Measurements from ENCODE around the gene MED27.
A peak's percentile ranks its signal among the peaks of the same experiment; 100 is the strongest.

The MED27 gene

GRCh38 chr9:131888923-131889322 is 190.7 kb downstream of the MED27 start (continued):
- TF ChIP-seq ZBTB11 (tag by site-specific recombination; conservative IDR thresholded peaks at IDR 0.05; ENCODE audit: low read depth) = no peak
- TF ChIP-seq KLF7 (tag by site-specific recombination; IDR thresholded peaks at IDR 0.05; ENCODE audit: borderline replicate concordance) = no peak

GRCh38 chr9:131887680-131888079 is 192.0 kb downstream of the MED27 start:
- POLR2A ChIA-PET = no interaction called here
- H3K27ac ChIP-seq (ENCODE audit: extremely low read depth, low read depth, low read length) = no peak overlapping the region
- CTCF ChIA-PET = no interaction called here

GRCh38 chr9:131886826-131887225 is 192.8 kb downstream of the MED27 start:
- Histone ChIP-seq H3K9me3 (ENCODE audit: control insufficient read depth, insufficient read depth, low read depth, low read length) (no peaks in the 10 kb centered on the region), H3K4me3 (ENCODE audit: low read depth, low read length) (no peak overlapping the region), H3K36me3 (ENCODE audit: control insufficient read depth in 2 of 2, insufficient read depth in 1 of 2, low read length in 2 of 2) (peaks cover 0 to 3% of the 10 kb centered on the region in 2 experiments; a peak in 1 of 3 replicates), H3K4me1 (ENCODE audit: control insufficient read depth, insufficient read depth, low read length) (no peaks in the 10 kb centered on the region), H3K27ac (ENCODE audit: extremely low read depth, low read depth, low read length) (no peak overlapping the region)
- no peak for TF ChIP-seq ZNF624 (tag by site-specific recombination; IDR thresholded peaks at IDR 0.05)
- peak; percentile 36; the same call in 1 of the 2 replicates for TF ChIP-seq ZNF629 (tag by site-specific recombination; IDR thresholded peaks at IDR 0.05)
- no peak for TF ChIP-seq ZSCAN18 (tag by site-specific recombination; IDR thresholded peaks at IDR 0.05)
- ChIA-PET POLR2A (no interaction called here), CTCF (interaction anchor here (0.5 to 0.7 kb wide), 2 partner anchors 251 to 334 kb away, joined by 3 to 4 read pairs; no protein-coding TSS in a partner anchor)

More at GRCh38 chr9:131887680-131888079, 192.0 kb downstream of the MED27 start:
- H3K4me3 ChIP-seq (ENCODE audit: low read depth, low read length) = no peak overlapping the region
- no peaks in the 10 kb centered on the region for H3K9me3 ChIP-seq (ENCODE audit: control insufficient read depth, insufficient read depth, low read depth, low read length)
- no peak for TF ChIP-seq TCF7L2 (IDR thresholded peaks at IDR 0.05; ENCODE audit: borderline replicate concordance, low read depth, low read length)
- 0 out of 2 replicates have a peak, but pooled peaks have one; percentile 15 for TF ChIP-seq KLF1 (tag by site-specific recombination; IDR thresholded peaks at IDR 0.05)
- peaks cover 2% of the 10 kb centered on the region; the same call in 1 of the 2 replicates for H3K4me1 ChIP-seq (ENCODE audit: control insufficient read depth, insufficient read depth, low read length)
- peaks cover 0 to 3% of the 10 kb centered on the region in 2 experiments; a peak in 1 of 3 replicates for H3K36me3 ChIP-seq (ENCODE audit: control insufficient read depth in 2 of 2, insufficient read depth in 1 of 2, low read length in 2 of 2)

- Histone ChIP-seq H3K36me3 (ENCODE audit: control insufficient read depth in 2 of 2, insufficient read depth in 1 of 2, low read length in 2 of 2) (no peaks in the 10 kb centered on the region), H3K9me3 (ENCODE audit: control insufficient read depth, insufficient read depth, low read depth, low read length) (no peaks in the 10 kb centered on the region), H3K4me3 (ENCODE audit: low read depth, low read length) (no peak overlapping the region), H3K4me1 (ENCODE audit: control insufficient read depth, insufficient read depth, low read length) (no peaks in the 10 kb centered on the region), H3K27ac (ENCODE audit: extremely low read depth, low read depth, low read length) (no peak overlapping the region)
- ChIA-PET POLR2A (interaction anchor here (1.0 kb wide), 1 partner anchor 46 kb away, joined by 3 read pairs; no protein-coding TSS in a partner anchor), CTCF (interaction anchor here (0.6 to 1.3 kb wide), 2 partner anchors 18 to 351 kb away, joined by 3 to 4 read pairs; no protein-coding TSS in a partner anchor)
- no peak for TF ChIP-seq ZNF843 (tag by site-specific recombination; IDR thresholded peaks at IDR 0.05)
- no peak for TF ChIP-seq GLI2 (tag by site-specific recombination; IDR thresholded peaks at IDR 0.05; ENCODE audit: borderline replicate concordance, low read depth)
- TF ChIP-seq GLIS2 (tag by site-specific recombination; IDR thresholded peaks at IDR 0.05) = no peak
- TF ChIP-seq ZNF473 (tag by site-specific recombination; IDR thresholded peaks at IDR 0.05) = no peak
- TF ChIP-seq ZNF626 (tag by site-specific recombination; IDR thresholded peaks at IDR 0.05) = no peak
- no peak for TF ChIP-seq ZBTB49 (tag by site-specific recombination; IDR thresholded peaks at IDR 0.05; ENCODE audit: low read depth)
- no peak for TF ChIP-seq ZNF223 (tag by site-specific recombination; IDR thresholded peaks at IDR 0.05)
- TF ChIP-seq ZNF132 (tag by site-specific recombination; IDR thresholded peaks at IDR 0.05; ENCODE audit: borderline replicate concordance) = no peak
- TF ChIP-seq BCL11B (tag by site-specific recombination; IDR thresholded peaks at IDR 0.05; ENCODE audit: low read depth) = no peak
- no peak for TF ChIP-seq TSHZ1 (tag by site-specific recombination; IDR thresholded peaks at IDR 0.05; ENCODE audit: borderline replicate concordance)
These were observed 194.5 kb downstream of the MED27 start for GRCh38 chr9:131885144-131885609.

All from HEK293 (cell line).